ENCODE data around the gene MX2. TPM values are rescaled to one million over a fixed set of nuclear protein-coding genes. Genes with fewer than 3 reads are reported as not detected.

The MX2 gene
- total and polyA plus RNA-seq, 4 donors, result 4.2 to 33.4 (median 9.3) TPM

DNA sequence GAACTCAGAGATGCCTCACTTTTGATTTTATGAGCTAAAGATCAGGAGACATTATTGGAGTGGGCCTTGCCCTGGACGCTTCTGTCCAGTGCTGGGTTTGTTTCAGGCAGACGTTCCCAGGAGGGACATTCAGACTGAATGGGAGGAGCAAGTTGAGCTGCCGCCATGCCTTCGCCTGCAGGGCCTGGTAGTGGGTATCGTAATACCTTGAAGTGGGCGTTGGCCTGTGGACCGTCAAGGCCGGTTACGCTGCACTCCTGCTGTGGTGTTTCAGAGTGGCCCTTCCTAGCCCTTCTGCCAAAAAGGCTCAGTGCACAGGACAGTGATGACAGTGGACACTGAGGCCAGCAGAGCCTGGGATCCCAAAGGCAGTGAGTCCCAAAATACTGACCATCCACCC lies 43.6 kb upstream of the MX2 start:
- Histone ChIP-seq H3K9me3 (ENCODE audit: control insufficient read depth in 4 of 4, insufficient read depth in 3 of 4, low read length in 3 of 4) (peaks cover 0 to 3% (median 0%) of the 10 kb centered on the region in 4 donors), H3K27ac (ENCODE audit: low read depth in 1 of 2, low read length in 1 of 2) (no peak overlapping the region), H3K9ac (ENCODE audit: insufficient read depth in 1 of 2, low read length in 2 of 2) (no peak overlapping the region), H3K27me3 (ENCODE audit: control insufficient read depth in 3 of 3, insufficient read depth in 3 of 3, low read length in 2 of 3) (peaks cover 0 to 23% (median 22%) of the 10 kb centered on the region in 3 donors), H3K36me3 (ENCODE audit: control insufficient read depth in 4 of 4, insufficient read depth in 4 of 4, low read length in 4 of 4) (no peaks in the 10 kb centered on the region), H3K4me1 (ENCODE audit: control insufficient read depth in 5 of 5, insufficient read depth in 5 of 5, low read length in 5 of 5) (peaks cover 0 to 7% (median 0%) of the 10 kb centered on the region in 5 donors), H3K4me3 (no peak overlapping the region)
- no peak for ATAC-seq (ENCODE audit: insufficient read depth, low FRiP score)
- 93 to 94% methylated on average over 9 of the region's 9 CpGs for WGBS, 2 donors
- TF ChIP-seq, protein P1, sequence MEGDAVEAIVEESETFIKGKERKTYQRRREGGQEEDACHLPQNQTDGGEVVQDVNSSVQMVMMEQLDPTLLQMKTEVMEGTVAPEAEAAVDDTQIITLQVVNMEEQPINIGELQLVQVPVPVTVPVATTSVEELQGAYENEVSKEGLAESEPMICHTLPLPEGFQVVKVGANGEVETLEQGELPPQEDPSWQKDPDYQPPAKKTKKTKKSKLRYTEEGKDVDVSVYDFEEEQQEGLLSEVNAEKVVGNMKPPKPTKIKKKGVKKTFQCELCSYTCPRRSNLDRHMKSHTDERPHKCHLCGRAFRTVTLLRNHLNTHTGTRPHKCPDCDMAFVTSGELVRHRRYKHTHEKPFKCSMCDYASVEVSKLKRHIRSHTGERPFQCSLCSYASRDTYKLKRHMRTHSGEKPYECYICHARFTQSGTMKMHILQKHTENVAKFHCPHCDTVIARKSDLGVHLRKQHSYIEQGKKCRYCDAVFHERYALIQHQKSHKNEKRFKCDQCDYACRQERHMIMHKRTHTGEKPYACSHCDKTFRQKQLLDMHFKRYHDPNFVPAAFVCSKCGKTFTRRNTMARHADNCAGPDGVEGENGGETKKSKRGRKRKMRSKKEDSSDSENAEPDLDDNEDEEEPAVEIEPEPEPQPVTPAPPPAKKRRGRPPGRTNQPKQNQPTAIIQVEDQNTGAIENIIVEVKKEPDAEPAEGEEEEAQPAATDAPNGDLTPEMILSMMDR (IDR thresholded peaks at IDR 0.05; ENCODE audit: control extremely low read depth, extremely low read depth), result no peak
- DNase-seq, result no peak

DNA sequence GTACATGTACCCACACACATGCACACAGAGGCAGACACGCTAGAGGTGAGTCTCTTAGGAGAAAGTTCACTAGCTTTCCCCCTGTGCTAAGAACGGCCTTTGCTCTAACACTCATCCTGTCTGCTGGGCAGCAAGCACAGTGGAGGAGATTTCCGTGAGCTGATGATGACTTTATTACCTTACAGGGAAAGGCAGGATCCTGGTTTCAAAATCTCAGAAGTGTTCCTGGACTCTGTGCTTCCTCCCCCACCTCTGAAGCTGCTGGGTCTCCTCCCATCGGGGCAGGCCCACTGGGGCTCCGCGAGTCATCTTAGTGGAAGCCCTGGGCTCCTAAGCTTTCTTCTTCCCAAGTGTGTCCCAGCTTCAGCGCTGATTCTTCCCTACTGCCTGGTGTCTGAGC lies 42.6 kb upstream of the MX2 start:
- no peak for DNase-seq
- TF ChIP-seq, protein P1 (IDR thresholded peaks at IDR 0.05; ENCODE audit: control extremely low read depth, extremely low read depth), result no peak
- 89 to 92% methylated on average over 7 of the region's 7 CpGs for WGBS, 2 donors
- Histone ChIP-seq H3K4me1 (ENCODE audit: control insufficient read depth in 5 of 5, insufficient read depth in 5 of 5, low read length in 5 of 5) (peaks cover 0 to 7% (median 0%) of the 10 kb centered on the region in 5 donors), H3K27ac (ENCODE audit: low read depth in 1 of 2, low read length in 1 of 2) (no peak overlapping the region), H3K9ac (ENCODE audit: insufficient read depth in 1 of 2, low read length in 2 of 2) (no peak overlapping the region), H3K4me3 (no peak overlapping the region), H3K36me3 (ENCODE audit: control insufficient read depth in 4 of 4, insufficient read depth in 4 of 4, low read length in 4 of 4) (no peaks in the 10 kb centered on the region), H3K9me3 (ENCODE audit: control insufficient read depth in 4 of 4, insufficient read depth in 3 of 4, low read length in 3 of 4) (peaks cover 0 to 3% (median 0%) of the 10 kb centered on the region in 4 donors), H3K27me3 (ENCODE audit: control insufficient read depth in 3 of 3, insufficient read depth in 3 of 3, low read length in 2 of 3) (peaks cover 0 to 23% (median 22%) of the 10 kb centered on the region in 3 donors)
- ATAC-seq (ENCODE audit: insufficient read depth, low FRiP score), result no peak

DNA sequence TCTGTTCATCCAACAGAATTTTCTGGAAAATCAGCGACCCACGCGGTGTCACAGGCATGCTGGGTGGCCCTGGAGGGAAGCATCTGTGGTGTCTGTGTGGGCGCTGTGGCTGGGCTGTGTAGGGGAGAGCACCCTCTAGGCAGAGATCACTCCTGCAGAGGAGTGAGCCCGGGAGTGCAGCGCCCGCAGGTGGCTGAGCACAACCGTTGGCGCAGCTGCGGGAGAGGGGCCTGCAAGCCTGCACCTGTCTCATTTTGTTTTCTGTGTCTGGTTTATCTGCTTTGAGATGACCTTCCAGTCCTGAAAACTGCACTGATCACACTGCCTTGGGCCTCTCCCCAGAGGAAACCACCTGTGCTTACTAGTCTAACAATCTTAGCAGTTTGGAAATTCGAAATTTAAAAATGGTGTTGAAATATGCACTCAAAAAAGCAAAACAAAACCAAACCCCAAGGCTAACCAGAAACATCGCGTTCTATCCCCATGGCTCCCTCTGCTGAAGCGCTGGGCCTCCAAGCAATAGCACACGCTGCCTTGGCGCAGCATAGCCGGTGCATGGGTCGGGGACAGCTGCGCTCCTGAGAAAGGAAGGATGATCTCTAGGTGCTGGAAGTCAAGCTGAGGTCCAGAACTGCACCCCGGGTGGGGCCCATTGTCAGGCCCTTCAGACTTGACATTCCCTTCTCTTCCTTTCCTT lies 40.5 kb upstream of the MX2 start:
- TF ChIP-seq, protein P1 (IDR thresholded peaks at IDR 0.05; ENCODE audit: control extremely low read depth, extremely low read depth), result no peak
- Histone ChIP-seq H3K36me3 (ENCODE audit: control insufficient read depth in 4 of 4, insufficient read depth in 4 of 4, low read length in 4 of 4) (no peaks in the 10 kb centered on the region), H3K27me3 (ENCODE audit: control insufficient read depth in 3 of 3, insufficient read depth in 3 of 3, low read length in 2 of 3) (peaks cover 0 to 10% (median 5%) of the 10 kb centered on the region in 3 donors), H3K4me1 (ENCODE audit: control insufficient read depth in 5 of 5, insufficient read depth in 5 of 5, low read length in 5 of 5) (peaks cover 0 to 6% (median 0%) of the 10 kb centered on the region in 5 donors), H3K9ac (ENCODE audit: insufficient read depth in 1 of 2, low read length in 2 of 2) (no peak overlapping the region), H3K9me3 (ENCODE audit: control insufficient read depth in 4 of 4, insufficient read depth in 3 of 4, low read length in 3 of 4) (peaks cover 0 to 3% (median 0%) of the 10 kb centered on the region in 4 donors), H3K27ac (ENCODE audit: low read depth in 1 of 2, low read length in 1 of 2) (no peak overlapping the region), H3K4me3 (no peak overlapping the region)
- ATAC-seq (ENCODE audit: insufficient read depth, low FRiP score) (no peak), DNase-seq (no peak)
- 85 to 90% methylated on average over 20 of the region's 20 CpGs for WGBS, 2 donors

All from lung (tissue), 12 donors.